Transverse colon (tissue), 4 donors: ENCODE results near the gene CACNA1C.

Experiments used
- CTCF ChIP-seq, 5 experiments: fragments of 200-600 bp in 3 of 5; fragments of 450-650 bp in 2 of 5; sonication (generic) in 3 of 5; IDR thresholded peaks; 1 replicate in 2 of 5; 2 replicates in 3 of 5; pipeline ENCODE4 v1.5.1; 2016 to 2017; ENCODE audit warnings: antibody characterized with exemption in 5 of 5, inconsistent platforms in 3 of 5, mild to moderate bottlenecking in 2 of 5, moderate library complexity in 1 of 5
- EP300 ChIP-seq: sonication (generic); formaldehyde crosslinking; IDR thresholded peaks from one replicate; pipeline ENCODE4 v1.6.1; 2017; ENCODE audit warnings: antibody characterized with exemption, low read depth
- POLR2A ChIP-seq: fragments of 450-650 bp; IDR thresholded peaks from one replicate; pipeline ENCODE4 v1.6.1; 2016; ENCODE audit warnings: antibody characterized with exemption, mild to moderate bottlenecking, moderate library complexity
- POLR2AphosphoS5 ChIP-seq, 3 donors: sonication (generic); formaldehyde crosslinking; IDR thresholded peaks; one replicate each; pipeline ENCODE4 v1.6.1; 2016; ENCODE audit warnings: antibody characterized with exemption in 3 of 3

DNA sequence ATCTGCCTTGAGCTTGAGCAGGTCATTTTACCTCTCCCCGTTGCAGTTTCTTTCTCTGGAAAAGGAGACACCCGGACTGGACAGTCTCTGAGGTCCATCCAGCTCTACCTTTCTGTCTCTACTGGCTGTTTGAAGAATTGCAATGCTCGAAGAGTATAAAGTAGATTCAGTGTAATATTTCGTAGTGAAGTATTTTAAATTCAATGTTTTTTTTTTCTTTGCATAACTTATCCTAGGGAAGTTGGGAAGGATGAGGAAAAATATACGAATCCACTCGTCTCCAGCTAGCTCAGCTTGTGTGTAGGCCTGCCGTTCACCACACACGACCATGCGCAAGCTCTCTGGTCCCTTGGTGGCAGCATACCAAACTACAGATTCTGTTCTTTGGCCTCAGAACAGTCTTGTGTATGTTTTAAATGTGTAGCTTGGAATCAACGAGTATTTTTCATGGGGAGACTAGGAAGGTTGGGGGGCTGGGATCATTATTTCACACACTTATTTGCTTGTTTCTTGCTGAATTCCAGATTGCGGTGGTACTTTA lies 307.9 kb downstream of the CACNA1C start:
- TF ChIP-seq POLR2A (no peak), CTCF (IDR thresholded peaks at IDR 0.05) (peak in 2 of 5 experiments; percentile 26 to 29), EP300 (no peak), POLR2AphosphoS5 (IDR thresholded peaks at IDR 0.05) (no peak)
